HUES48 (cell line): ENCODE results near the gene CAPS.

Experiments
- H3K27ac ChIP-seq: one replicate; pipeline ENCODE4 v1.7.0; 2013; ENCODE audit warnings: low read depth, low read length, inconsistent platforms
- H3K27me3 ChIP-seq: 2 replicates; pipeline ENCODE4 v1.6.1; 2013; ENCODE audit warnings: mild to moderate bottlenecking, low read length; ENCODE audit not compliant: control insufficient read depth, insufficient read depth
- H3K36me3 ChIP-seq: 2 replicates; pipeline ENCODE4 v1.6.1; 2013; ENCODE audit warnings: low read length; ENCODE audit not compliant: control insufficient read depth, insufficient read depth
- H3K4me1 ChIP-seq: 2 replicates; pipeline ENCODE4 v1.6.1; 2013; ENCODE audit warnings: mild to moderate bottlenecking, low read length; ENCODE audit not compliant: control insufficient read depth, insufficient read depth
- H3K4me3 ChIP-seq: 2 replicates; pipeline ENCODE4 v1.5.1; 2013; ENCODE audit warnings: mild to moderate bottlenecking, low read depth, low read length
- H3K9ac ChIP-seq: 2 replicates; pipeline ENCODE4 v1.6.1; 2013; ENCODE audit warnings: mild to moderate bottlenecking, low read depth, low read length, moderate library complexity
- H3K9me3 ChIP-seq: 2 replicates; pipeline ENCODE4 v1.6.1; 2013; ENCODE audit warnings: low read length; ENCODE audit not compliant: control insufficient read depth, insufficient read depth

CAPS gene

DNA sequence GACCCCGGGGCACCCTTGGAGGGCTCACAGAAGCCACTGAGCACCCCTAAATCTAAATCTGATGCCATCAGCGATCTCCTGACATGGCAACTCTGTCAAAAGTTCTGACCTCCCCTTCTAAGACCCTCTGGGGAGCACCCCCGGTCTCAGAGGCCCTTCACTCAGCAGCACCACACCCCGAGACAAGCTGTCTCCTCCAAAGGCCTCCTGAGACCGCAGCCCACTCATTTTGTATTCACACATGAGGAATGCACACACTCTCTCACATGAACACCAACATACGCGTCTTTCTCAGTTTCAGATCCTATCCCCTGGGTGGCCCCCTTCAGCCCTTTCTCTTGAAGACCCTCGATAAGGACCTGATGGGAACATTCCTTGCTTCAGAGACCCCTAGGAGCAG, 13.1 kb upstream of the CAPS start:
- H3K4me1 ChIP-seq = no peaks in the 10 kb centered on the region
- no peak overlapping the region for H3K27ac ChIP-seq
- H3K36me3 ChIP-seq = peaks cover 11% of the 10 kb centered on the region
- H3K9ac ChIP-seq = no peak overlapping the region
- no peaks in the 10 kb centered on the region for H3K9me3 ChIP-seq
- no peak overlapping the region for H3K4me3 ChIP-seq
- H3K27me3 ChIP-seq = no peaks in the 10 kb centered on the region

DNA sequence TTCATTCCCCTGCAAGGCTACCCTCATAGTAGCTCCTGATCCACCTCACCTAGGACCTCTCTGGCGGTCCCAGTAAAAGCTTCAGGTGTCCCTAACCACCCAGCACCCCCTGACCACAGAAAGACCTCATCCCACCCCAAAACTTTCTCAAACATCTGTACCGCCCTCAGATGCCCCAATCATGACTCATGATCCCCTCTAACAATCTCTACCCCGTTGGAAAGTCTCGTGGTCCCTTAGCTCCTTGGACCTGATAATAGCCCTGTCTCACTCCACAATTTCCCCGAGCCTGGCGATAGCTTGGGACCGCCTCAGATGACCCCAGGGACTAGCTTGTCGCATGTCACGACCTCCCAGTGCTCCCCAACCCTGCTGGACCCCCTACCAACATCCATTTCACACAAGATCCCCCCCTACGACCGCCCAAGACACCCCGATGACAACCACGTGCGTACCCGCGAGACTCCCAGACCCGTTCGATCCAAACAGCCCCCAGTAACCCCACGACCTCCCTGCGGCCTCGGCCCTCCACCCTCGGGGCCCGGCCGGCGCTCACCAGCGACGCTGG, 10.9 kb upstream of the CAPS start:
- H3K36me3 ChIP-seq = peaks cover 6% of the 10 kb centered on the region; the same call in 1 of the 2 replicates
- H3K4me1 ChIP-seq = no peaks in the 10 kb centered on the region
- H3K27ac ChIP-seq = peak overlapping the region; percentile 97
- peak overlapping the region; percentile 96 for H3K9ac ChIP-seq
- peak overlapping the region; percentile 96 for H3K4me3 ChIP-seq
- H3K9me3 ChIP-seq = no peaks in the 10 kb centered on the region
- H3K27me3 ChIP-seq = no peaks in the 10 kb centered on the region

DNA sequence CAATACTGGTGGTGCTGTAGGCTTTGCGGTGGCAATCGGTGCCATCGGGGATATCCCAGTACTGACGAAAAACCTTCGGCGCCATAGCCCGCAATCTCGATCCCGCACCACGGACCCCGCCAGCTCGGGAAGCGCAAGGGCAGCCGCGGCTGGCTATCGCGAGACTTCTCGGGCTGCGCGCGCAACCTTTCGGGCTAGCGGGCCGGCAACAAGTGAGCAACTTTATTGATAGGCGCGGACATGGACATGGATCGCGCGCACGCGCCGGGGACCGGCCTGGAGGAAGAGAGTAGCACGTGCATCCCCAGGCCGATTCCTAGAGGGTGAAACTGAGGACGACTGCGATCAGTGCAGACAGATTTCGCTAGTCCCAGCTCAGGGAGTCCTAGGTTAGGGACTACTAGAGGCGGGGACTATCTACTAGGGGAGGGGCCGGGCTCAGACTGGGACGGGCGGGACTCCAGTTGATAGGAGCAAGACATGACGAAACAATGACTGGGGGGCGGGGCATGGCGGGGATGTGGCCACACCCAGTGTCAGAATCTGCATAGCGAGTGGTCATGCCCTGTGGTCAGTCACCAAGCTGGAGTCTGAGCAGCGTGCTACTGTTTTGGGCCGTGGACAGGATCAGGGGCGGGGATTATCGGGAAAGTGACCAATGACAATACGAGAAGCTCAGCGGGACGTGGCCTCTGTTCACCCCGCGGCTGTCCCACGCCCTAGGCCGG, 10.3 kb upstream of the CAPS start, which contains the start of gene NDUFA11:
Gene NDUFA11, minus strand, starts transcription at position 167 of the 728 bp plus-strand sequence. Its CDS starts 82 bp downstream, at position 85.
- H3K36me3 ChIP-seq = peaks cover 6% of the 10 kb centered on the region; the same call in 1 of the 2 replicates
- H3K4me1 ChIP-seq = no peaks in the 10 kb centered on the region
- H3K27me3 ChIP-seq = no peaks in the 10 kb centered on the region
- peak within 1 kb of the TSS; percentile 96 for H3K4me3 ChIP-seq
- H3K9ac ChIP-seq = peak within 1 kb of the TSS; percentile 96
- peak within 1 kb of the TSS; percentile 97 for H3K27ac ChIP-seq
- no peaks in the 10 kb centered on the region for H3K9me3 ChIP-seq

DNA sequence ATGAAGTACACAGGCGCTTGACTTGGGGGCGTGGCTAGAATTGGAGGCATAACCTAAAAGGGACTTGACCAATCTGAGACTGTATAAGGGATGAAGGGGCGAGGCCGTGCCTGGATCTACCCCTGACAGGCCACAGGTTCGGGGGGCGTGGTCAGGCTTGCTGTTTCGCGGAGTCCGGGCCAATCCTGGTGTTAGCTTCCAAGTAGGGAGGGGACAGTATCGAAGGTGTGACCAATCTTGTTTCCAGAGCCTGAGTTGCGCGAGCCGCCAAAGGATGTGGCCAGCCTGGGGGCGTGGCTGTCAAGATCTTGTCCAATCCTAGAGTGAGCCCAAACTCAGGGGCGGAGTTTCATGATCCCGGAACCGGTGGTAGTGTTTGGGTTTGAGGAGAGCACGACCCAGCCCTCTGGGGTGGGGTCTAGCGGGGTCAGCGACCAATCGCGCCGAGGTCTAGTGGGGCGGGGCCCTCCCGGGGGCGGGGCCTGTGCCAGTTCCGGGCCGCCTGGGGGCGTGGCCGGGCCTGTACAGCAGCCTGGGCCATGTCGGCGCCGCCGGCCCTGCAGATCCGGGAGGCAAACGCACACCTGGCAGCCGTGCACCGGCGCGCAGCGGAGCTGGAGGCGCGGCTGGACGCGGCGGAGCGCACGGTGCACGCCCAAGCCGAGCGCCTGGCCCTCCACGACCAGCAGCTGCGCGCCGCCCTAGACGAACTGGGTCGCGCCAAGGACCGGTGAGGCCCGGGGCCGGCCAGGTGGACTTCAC, 9.5 kb upstream of the CAPS start, which contains the start of gene VMAC:
Gene VMAC, plus strand, starts transcription at position 521 of the 762 bp plus-strand sequence. Its CDS starts 19 bp downstream, at position 540.
- Histone ChIP-seq H3K9ac (peak within 1 kb of the TSS; percentile 96), H3K4me3 (peak within 1 kb of the TSS; percentile 96), H3K36me3 (peaks cover 6% of the 10 kb centered on the region; the same call in 1 of the 2 replicates), H3K4me1 (no peaks in the 10 kb centered on the region), H3K27me3 (no peaks in the 10 kb centered on the region), H3K9me3 (no peaks in the 10 kb centered on the region), H3K27ac (peak within 1 kb of the TSS; percentile 97)

DNA sequence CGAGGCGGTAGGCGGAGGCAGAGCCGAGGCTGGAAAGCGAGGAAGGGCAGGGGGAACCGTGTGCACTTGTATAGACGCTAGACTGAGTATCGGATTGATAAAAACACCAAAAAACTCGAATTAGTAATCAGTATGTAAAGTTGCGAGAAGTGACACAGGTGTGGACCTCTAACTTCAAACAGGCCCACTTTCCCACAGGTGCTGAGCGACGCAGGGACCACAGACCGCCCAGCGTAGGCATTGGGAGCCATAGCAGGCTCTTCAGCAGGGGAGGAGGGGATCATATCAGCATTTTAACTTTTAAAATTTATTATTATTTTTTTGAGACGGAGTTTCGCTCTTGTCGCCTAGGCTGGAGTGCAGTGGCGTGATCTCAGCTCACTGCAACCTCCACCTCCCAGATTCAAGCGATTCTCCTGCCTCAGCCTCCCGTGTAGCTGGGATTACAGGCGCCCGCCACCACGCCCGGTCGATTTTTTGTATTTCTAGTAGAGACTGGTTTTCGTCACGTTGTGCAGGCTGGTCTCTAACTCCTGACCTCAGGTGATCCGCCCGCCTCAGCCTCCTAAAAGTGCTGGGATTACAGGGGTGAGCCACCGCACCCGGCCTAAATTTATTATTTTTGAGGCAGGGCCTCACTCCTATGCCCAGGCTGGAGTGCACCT, 8.8 kb upstream of the CAPS start:
- Histone ChIP-seq H3K4me1 (no peaks in the 10 kb centered on the region), H3K9me3 (no peaks in the 10 kb centered on the region), H3K27me3 (no peaks in the 10 kb centered on the region), H3K4me3 (peak overlapping the region; percentile 89), H3K27ac (peak overlapping the region; percentile 60), H3K9ac (peak overlapping the region; percentile 74), H3K36me3 (peaks cover 6% of the 10 kb centered on the region; the same call in 1 of the 2 replicates)

DNA sequence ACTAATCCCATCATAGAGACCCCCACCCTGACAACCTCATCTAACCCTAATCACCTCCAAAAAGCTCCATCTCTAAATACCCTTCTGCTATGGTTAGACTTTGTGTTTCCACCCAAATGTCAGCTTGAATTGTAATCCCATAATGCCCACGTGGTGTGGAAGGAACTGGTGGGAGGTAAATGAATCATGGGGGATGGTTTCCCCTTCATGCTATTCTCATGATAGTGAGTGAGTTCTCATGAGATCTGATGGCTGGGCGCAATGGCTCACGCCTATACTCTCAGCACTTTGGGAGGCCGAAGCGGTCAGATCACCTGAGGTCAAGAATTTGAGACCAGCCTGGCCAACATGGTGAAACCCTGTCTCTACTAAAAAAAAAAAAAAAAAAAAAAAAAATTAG, 6.8 kb upstream of the CAPS start:
- Histone ChIP-seq H3K9ac (no peak overlapping the region), H3K36me3 (no peaks in the 10 kb centered on the region), H3K27ac (no peak overlapping the region), H3K4me1 (no peaks in the 10 kb centered on the region), H3K27me3 (no peaks in the 10 kb centered on the region), H3K4me3 (no peak overlapping the region), H3K9me3 (no peaks in the 10 kb centered on the region)

DNA sequence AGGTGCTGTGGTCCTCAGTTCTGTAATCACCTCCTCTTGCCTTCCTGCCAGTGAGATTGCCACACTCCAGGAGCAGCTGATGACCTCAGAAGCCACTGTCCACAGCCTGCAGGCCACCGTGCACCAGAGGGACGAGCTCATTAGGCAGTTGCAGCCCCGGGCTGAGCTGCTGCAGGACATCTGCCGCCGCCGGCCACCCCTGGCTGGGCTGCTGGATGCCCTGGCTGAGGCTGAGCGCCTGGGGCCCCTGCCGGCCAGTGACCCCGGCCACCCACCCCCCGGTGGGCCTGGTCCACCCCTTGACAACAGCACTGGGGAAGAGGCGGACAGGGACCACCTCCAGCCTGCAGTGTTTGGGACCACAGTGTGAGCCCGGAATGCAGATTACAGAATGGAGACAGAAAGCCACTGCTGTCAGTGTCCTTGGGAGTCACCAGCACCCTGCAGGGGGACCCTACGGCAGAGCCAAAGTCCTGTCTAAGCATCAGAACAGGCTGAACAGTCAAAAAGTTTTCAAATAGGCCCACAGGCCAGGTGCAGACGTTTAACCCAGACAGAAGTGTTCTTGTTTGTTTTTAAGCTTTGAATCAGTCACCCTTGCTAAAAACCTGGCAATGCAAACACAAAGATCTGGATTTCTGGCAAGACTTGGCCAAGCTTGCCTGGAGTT, 5.1 kb upstream of the CAPS start:
- Histone ChIP-seq H3K4me1 (no peaks in the 10 kb centered on the region), H3K27ac (no peak overlapping the region), H3K27me3 (no peaks in the 10 kb centered on the region), H3K9ac (no peak overlapping the region), H3K36me3 (no peaks in the 10 kb centered on the region), H3K9me3 (no peaks in the 10 kb centered on the region), H3K4me3 (no peak overlapping the region)

DNA sequence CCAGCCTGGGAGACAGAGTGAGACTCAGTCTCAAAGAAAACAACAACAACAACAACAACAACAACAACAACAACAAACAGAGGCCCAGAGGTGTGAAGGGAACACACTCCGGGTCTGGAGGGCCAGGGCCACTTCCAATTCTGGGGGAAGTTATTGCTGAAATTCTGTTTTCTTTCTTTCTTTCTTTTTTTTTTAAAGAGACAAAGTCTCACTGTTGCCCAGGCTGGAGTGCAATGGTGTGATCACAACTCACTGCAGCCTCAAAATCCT, 3.5 kb upstream of the CAPS start:
- no peaks in the 10 kb centered on the region for H3K9me3 ChIP-seq
- no peaks in the 10 kb centered on the region for H3K36me3 ChIP-seq
- H3K27ac ChIP-seq = no peak overlapping the region
- H3K4me1 ChIP-seq = no peaks in the 10 kb centered on the region
- no peak overlapping the region for H3K4me3 ChIP-seq
- no peak overlapping the region for H3K9ac ChIP-seq
- H3K27me3 ChIP-seq = no peaks in the 10 kb centered on the region

DNA sequence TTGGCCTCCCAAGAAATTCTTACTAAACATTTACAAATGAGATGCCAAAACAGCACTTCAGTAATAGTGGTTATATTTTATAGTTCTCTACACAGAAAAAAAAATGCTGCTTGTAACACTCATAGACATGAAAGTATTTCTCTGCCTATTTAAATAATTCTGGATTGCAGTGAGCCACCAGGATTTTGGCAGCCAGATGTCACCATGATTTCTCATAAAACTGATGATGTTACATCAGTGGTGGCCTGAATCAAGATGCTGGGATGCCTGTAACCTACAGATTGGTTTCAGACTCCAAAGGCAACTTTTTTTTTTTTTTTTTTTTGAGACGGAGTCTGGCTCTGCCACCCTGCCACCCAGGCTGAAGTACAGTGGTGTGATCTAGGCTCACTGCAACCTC, 2.7 kb upstream of the CAPS start:
- Histone ChIP-seq H3K9ac (no peak overlapping the region), H3K27me3 (no peaks in the 10 kb centered on the region), H3K4me1 (no peaks in the 10 kb centered on the region), H3K4me3 (no peak overlapping the region), H3K27ac (no peak overlapping the region), H3K9me3 (no peaks in the 10 kb centered on the region), H3K36me3 (peaks cover 6% of the 10 kb centered on the region)

DNA sequence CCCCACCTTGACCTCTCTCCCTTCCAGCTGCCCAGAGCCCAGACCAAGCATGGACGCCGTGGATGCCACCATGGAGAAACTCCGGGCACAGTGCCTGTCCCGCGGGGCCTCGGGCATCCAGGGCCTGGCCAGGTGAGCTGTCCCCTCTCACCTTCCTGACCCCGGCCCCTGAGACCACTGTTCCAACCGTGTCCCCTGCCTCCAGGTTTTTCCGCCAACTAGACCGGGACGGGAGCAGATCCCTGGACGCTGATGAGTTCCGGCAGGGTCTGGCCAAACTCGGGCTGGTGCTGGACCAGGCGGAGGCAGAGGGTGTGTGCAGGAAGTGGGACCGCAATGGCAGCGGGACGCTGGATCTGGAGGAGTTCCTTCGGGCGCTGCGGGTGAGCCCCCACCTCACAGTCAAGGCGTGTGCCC, 312 bp downstream of the CAPS start:
- H3K36me3 ChIP-seq = peaks cover 34% of the 10 kb centered on the region
- no peak overlapping the region for H3K4me3 ChIP-seq
- no peak overlapping the region for H3K9ac ChIP-seq
- no peaks in the 10 kb centered on the region for H3K9me3 ChIP-seq
- H3K4me1 ChIP-seq = no peaks in the 10 kb centered on the region
- H3K27ac ChIP-seq = no peak overlapping the region
- no peaks in the 10 kb centered on the region for H3K27me3 ChIP-seq
